WTC11 (cell line): Measurements from ENCODE around the gene MAGI2. TPM values are rescaled to one million over a fixed set of nuclear protein-coding genes. Genes with fewer than 3 reads are reported as not detected.

ENCODE experiments used
- ATAC-seq: fragments of 200-7000 bp; cut with Tn5 transposase; 2 replicates; pipeline ENCODE4 v1.10.0; 2021; ENCODE audit warnings: mild to moderate bottlenecking, moderate library complexity
- CTCF ChIA-PET: fragments of 300-600 bp; sonication (Branson Sonifier 250); formaldehyde crosslinking; loops from one replicate; lab custom pipeline; 2021; ENCODE audit warnings: antibody characterized with exemption; lab: Charles Lee
- POLR2A ChIA-PET: fragments of 350-600 bp; sonication (Branson Sonifier 250); formaldehyde crosslinking; loops from one replicate; lab custom pipeline; 2021; ENCODE audit warnings: antibody characterized with exemption; lab: Charles Lee
- DNase-seq: peaks from one replicate; pipeline ENCODE4 v3.0.0; 2021; ENCODE audit warnings: low spot score
- H3K27ac Mint-ChIP-seq: 2 replicates; pipeline ENCODE4 v1.8.0; 2021; ENCODE audit warnings: mixed read lengths
- H3K27me3 Mint-ChIP-seq: 2 replicates; pipeline ENCODE4 v1.8.0; 2021; ENCODE audit warnings: low read depth, mild to moderate bottlenecking, moderate library complexity, mixed read lengths
- H3K36me3 Mint-ChIP-seq: 2 replicates; pipeline ENCODE4 v1.8.0; 2021; ENCODE audit warnings: mixed read lengths
- H3K4me1 Mint-ChIP-seq: 2 replicates; pipeline ENCODE4 v1.8.0; 2022; ENCODE audit warnings: mixed read lengths
- H3K4me3 Mint-ChIP-seq: 2 replicates; pipeline ENCODE4 v1.8.0; 2021; ENCODE audit warnings: mild to moderate bottlenecking, moderate library complexity, mixed read lengths
- H3K9me3 Mint-ChIP-seq: 2 replicates; pipeline ENCODE4 v1.8.0; 2021; ENCODE audit warnings: mixed read lengths
- EMX1 ChIP-seq: fragments of 250-450 bp; sonication (Bioruptor Pico); IDR thresholded peaks from 2 replicates; pipeline ENCODE4 v1.8.0; 2021; ENCODE audit warnings: mild to moderate bottlenecking
- ESRRA ChIP-seq: sonication (generic); formaldehyde crosslinking; IDR thresholded peaks from 2 replicates; pipeline ENCODE4 v1.8.1; 2022; ENCODE audit warnings: mild to moderate bottlenecking, missing genetic modification reagents, borderline replicate concordance
- GABPB1 ChIP-seq: sonication (generic); formaldehyde crosslinking; IDR thresholded peaks from 2 replicates; pipeline ENCODE4 v1.8.1; 2023; ENCODE audit warnings: mild to moderate bottlenecking, missing genetic modification reagents
- IRF2 ChIP-seq: sonication (generic); formaldehyde crosslinking; IDR thresholded peaks from 2 replicates; pipeline ENCODE4 v1.8.0; 2022; ENCODE audit warnings: low read depth, missing genetic modification reagents, borderline replicate concordance
- JAZF1 ChIP-seq: fragments of 250-450 bp; sonication (Bioruptor Pico); IDR thresholded peaks from 2 replicates; pipeline ENCODE4 v1.9.0; 2021; ENCODE audit warnings: moderate library complexity, mild to moderate bottlenecking, inconsistent platforms
- KAT7 ChIP-seq: sonication (generic); formaldehyde crosslinking; IDR thresholded peaks from 2 replicates; pipeline ENCODE4 v1.8.1; 2023; ENCODE audit warnings: missing genetic modification reagents, mild to moderate bottlenecking, borderline replicate concordance
- NR1H2 ChIP-seq: sonication (generic); formaldehyde crosslinking; IDR thresholded peaks from 2 replicates; pipeline ENCODE4 v1.9.0; 2021; ENCODE audit warnings: mild to moderate bottlenecking, moderate library complexity, missing genetic modification reagents
- SMAD4 ChIP-seq: sonication (generic); formaldehyde crosslinking; IDR thresholded peaks from 2 replicates; pipeline ENCODE4 v1.8.0; 2022; ENCODE audit warnings: mild to moderate bottlenecking, missing genetic modification reagents
- SP1 ChIP-seq: sonication (generic); formaldehyde crosslinking; conservative IDR thresholded peaks from 2 replicates; pipeline ENCODE4 v1.8.1; 2022; ENCODE audit warnings: missing genetic modification reagents
- TCF7 ChIP-seq: sonication (generic); formaldehyde crosslinking; IDR thresholded peaks from 2 replicates; pipeline ENCODE4 v1.8.0; 2022; ENCODE audit warnings: mild to moderate bottlenecking, low read depth, missing genetic modification reagents, moderate library complexity
- ZNF138 ChIP-seq: sonication (generic); formaldehyde crosslinking; conservative IDR thresholded peaks from 2 replicates; pipeline ENCODE4 v1.8.1; 2022; ENCODE audit warnings: mild to moderate bottlenecking, moderate library complexity, missing genetic modification reagents
- ZNF219 ChIP-seq: sonication (generic); formaldehyde crosslinking; IDR thresholded peaks from 2 replicates; pipeline ENCODE4 v1.8.0; 2023; ENCODE audit warnings: missing genetic modification reagents, mild to moderate bottlenecking, borderline replicate concordance
- ZNF263 ChIP-seq: sonication (generic); formaldehyde crosslinking; IDR thresholded peaks from 2 replicates; pipeline ENCODE4 v1.8.1; 2022; ENCODE audit warnings: low read depth, mild to moderate bottlenecking, moderate library complexity, missing genetic modification reagents
- total RNA-seq: library from RNA; stranded (reverse); gene quantifications from 3 replicates; pipeline ENCODE4 v1.2.3, GENCODE V29; 2021
- TF ChIP-seq, protein P1 (sequence below): fragments of 250-450 bp; sonication (Bioruptor Pico); IDR thresholded peaks from 2 replicates; pipeline ENCODE4 v1.9.0; 2021; ENCODE audit warnings: mild to moderate bottlenecking
- TF ChIP-seq, protein P2 (sequence below): fragments of 250-450 bp; sonication (Bioruptor Pico); IDR thresholded peaks from 2 replicates; pipeline ENCODE4 v1.9.0; 2021; ENCODE audit warnings: moderate library complexity, mild to moderate bottlenecking, inconsistent platforms, borderline replicate concordance
- TF ChIP-seq, protein P3 (sequence below): fragments of 250-450 bp; sonication (Bioruptor Pico); IDR thresholded peaks from 2 replicates; pipeline ENCODE4 v2.1.2; 2022; ENCODE audit warnings: mild to moderate bottlenecking, moderate library complexity
- TF ChIP-seq, protein P4 (sequence below): sonication (generic); formaldehyde crosslinking; IDR thresholded peaks from 2 replicates; pipeline ENCODE4 v1.8.1; 2023; ENCODE audit warnings: mild to moderate bottlenecking, missing genetic modification reagents, borderline replicate concordance
- TF ChIP-seq, protein P5 (sequence below): sonication (generic); formaldehyde crosslinking; IDR thresholded peaks from 2 replicates; pipeline ENCODE4 v1.8.0; 2022; ENCODE audit warnings: missing genetic modification reagents
- TF ChIP-seq, protein P6 (sequence below): sonication (generic); formaldehyde crosslinking; IDR thresholded peaks from 2 replicates; pipeline ENCODE4 v1.8.0; 2023; ENCODE audit warnings: missing genetic modification reagents

Gene MAGI2
- total RNA-seq, 1 experiment from 2014 or later = 26.6 TPM

DNA sequence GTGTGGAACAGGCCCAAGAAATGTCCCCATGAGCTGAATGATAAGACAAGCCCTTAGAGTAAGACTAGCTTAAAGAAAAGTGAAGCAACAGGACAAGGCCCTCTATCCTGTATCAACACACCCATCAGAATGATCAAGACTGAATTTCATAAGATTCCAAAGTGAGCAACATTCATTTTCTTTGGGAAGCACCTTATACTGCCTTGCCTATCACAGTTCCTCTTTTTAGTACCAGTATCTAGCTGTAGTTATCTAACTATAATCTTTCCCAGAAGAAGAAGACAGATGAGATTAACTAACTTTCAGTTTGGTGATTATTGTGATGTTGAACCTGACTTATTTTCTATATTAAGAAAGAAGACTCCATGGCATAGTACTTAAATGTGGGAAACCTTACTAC lies 1263.7 kb downstream of the MAGI2 start (continued):
- TF ChIP-seq, protein P1, sequence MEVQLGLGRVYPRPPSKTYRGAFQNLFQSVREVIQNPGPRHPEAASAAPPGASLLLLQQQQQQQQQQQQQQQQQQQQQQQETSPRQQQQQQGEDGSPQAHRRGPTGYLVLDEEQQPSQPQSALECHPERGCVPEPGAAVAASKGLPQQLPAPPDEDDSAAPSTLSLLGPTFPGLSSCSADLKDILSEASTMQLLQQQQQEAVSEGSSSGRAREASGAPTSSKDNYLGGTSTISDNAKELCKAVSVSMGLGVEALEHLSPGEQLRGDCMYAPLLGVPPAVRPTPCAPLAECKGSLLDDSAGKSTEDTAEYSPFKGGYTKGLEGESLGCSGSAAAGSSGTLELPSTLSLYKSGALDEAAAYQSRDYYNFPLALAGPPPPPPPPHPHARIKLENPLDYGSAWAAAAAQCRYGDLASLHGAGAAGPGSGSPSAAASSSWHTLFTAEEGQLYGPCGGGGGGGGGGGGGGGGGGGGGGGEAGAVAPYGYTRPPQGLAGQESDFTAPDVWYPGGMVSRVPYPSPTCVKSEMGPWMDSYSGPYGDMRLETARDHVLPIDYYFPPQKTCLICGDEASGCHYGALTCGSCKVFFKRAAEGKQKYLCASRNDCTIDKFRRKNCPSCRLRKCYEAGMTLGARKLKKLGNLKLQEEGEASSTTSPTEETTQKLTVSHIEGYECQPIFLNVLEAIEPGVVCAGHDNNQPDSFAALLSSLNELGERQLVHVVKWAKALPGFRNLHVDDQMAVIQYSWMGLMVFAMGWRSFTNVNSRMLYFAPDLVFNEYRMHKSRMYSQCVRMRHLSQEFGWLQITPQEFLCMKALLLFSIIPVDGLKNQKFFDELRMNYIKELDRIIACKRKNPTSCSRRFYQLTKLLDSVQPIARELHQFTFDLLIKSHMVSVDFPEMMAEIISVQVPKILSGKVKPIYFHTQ (CRISPR knock-in tag) = no peak
- TF ChIP-seq GABPB1 (no peak), EMX1 (CRISPR knock-in tag) (no peak)

DNA sequence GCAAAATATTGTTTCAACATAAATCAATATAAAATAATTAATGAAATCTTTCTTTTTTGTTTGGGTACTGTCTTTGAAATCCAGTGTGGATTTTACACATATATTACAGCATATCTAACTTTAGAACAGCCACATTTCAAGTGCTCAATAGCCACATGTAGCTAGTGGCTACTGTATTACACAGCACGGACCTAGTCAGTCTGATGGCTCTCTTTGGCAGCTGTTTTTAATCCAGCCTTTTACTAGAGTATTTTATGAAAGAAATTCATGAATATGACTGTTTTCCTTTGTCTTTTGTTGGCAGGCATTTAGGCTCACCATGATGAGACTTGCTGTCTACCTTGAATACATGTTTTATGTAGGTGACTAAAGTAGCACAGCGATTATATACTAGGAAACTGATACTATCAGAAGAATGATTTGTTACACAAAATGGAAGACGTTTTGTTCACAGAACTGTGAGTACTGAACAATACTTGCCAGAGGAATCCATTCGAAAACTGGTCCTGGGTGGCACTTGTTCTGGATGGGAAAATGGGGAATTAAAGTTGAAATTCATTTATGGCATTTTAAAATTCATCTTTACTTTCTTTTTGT lies 1268.2 kb downstream of the MAGI2 start:
- no peaks in the 10 kb centered on the region for H3K36me3 Mint-ChIP-seq
- CTCF ChIA-PET = interaction anchor here (1.6 kb wide), 1 partner anchor 51 kb away, joined by 7 read pairs; no protein-coding TSS in a partner anchor
- peaks cover 6% of the 10 kb centered on the region for H3K4me1 Mint-ChIP-seq
- H3K27me3 Mint-ChIP-seq = no peaks in the 10 kb centered on the region
- TF ChIP-seq IRF2 (CRISPR knock-in tag) (no peak), ESRRA (CRISPR knock-in tag) (no peak), JAZF1 (CRISPR knock-in tag) (no peak), KAT7 (CRISPR knock-in tag) (no peak), SP1 (CRISPR knock-in tag) (no peak), SMAD4 (no peak), NR1H2 (no peak), TCF7 (CRISPR knock-in tag) (no peak)
- TF ChIP-seq, protein P2, sequence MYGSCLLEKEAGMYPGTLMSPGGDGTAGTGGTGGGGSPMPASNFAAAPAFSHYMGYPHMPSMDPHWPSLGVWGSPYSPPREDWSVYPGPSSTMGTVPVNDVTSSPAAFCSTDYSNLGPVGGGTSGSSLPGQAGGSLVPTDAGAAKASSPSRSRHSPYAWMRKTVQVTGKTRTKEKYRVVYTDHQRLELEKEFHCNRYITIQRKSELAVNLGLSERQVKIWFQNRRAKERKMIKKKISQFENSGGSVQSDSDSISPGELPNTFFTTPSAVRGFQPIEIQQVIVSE (CRISPR knock-in tag) = no peak
- H3K27ac Mint-ChIP-seq = no peak overlapping the region
- DNase-seq = no peak
- no peak for ATAC-seq
- POLR2A ChIA-PET = no interaction called here
- H3K4me3 Mint-ChIP-seq = no peak overlapping the region
- no peaks in the 10 kb centered on the region for H3K9me3 Mint-ChIP-seq

DNA sequence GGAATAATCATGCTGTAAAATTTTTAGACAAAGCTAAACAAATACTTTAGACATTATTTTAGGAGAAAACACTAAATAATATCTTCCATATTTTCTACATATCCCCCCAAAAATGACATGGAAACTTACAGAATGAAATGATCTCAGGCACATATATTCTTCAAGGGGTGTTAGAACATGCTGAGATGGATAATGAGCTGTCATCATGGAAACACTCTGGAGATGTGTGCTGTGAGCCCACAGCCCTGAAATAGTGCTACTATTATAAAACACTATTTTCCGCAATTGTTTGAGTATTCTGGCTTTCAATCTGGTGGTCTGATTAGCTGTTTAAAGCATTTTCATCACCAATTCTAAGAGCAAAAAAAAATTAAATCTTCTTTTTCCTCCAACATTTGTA lies 1269.2 kb downstream of the MAGI2 start:
- Mint-ChIP-seq H3K27me3 (no peaks in the 10 kb centered on the region), H3K36me3 (no peaks in the 10 kb centered on the region), H3K27ac (no peak overlapping the region), H3K4me3 (no peak overlapping the region), H3K4me1 (peaks cover 6% of the 10 kb centered on the region), H3K9me3 (no peaks in the 10 kb centered on the region)
- DNase-seq = no peak
- ATAC-seq = no peak
- ChIA-PET POLR2A (interaction anchor here (0.7 kb wide), 1 partner anchor 15 kb away, joined by 3 read pairs; no protein-coding TSS in a partner anchor), CTCF (interaction anchor here (1.6 kb wide), 1 partner anchor 50 kb away, joined by 7 read pairs; no protein-coding TSS in a partner anchor)
- TF ChIP-seq ZNF138 = no peak
- TF ChIP-seq, protein P3, sequence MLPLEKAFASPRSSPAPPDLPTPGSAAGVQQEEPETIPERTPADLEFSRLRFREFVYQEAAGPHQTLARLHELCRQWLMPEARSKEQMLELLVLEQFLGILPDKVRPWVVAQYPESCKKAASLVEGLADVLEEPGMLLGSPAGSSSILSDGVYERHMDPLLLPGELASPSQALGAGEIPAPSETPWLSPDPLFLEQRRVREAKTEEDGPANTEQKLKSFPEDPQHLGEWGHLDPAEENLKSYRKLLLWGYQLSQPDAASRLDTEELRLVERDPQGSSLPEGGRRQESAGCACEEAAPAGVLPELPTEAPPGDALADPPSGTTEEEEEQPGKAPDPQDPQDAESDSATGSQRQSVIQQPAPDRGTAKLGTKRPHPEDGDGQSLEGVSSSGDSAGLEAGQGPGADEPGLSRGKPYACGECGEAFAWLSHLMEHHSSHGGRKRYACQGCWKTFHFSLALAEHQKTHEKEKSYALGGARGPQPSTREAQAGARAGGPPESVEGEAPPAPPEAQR (CRISPR knock-in tag) = no peak
- TF ChIP-seq ZNF263 (CRISPR knock-in tag) = no peak
- TF ChIP-seq, protein P4, sequence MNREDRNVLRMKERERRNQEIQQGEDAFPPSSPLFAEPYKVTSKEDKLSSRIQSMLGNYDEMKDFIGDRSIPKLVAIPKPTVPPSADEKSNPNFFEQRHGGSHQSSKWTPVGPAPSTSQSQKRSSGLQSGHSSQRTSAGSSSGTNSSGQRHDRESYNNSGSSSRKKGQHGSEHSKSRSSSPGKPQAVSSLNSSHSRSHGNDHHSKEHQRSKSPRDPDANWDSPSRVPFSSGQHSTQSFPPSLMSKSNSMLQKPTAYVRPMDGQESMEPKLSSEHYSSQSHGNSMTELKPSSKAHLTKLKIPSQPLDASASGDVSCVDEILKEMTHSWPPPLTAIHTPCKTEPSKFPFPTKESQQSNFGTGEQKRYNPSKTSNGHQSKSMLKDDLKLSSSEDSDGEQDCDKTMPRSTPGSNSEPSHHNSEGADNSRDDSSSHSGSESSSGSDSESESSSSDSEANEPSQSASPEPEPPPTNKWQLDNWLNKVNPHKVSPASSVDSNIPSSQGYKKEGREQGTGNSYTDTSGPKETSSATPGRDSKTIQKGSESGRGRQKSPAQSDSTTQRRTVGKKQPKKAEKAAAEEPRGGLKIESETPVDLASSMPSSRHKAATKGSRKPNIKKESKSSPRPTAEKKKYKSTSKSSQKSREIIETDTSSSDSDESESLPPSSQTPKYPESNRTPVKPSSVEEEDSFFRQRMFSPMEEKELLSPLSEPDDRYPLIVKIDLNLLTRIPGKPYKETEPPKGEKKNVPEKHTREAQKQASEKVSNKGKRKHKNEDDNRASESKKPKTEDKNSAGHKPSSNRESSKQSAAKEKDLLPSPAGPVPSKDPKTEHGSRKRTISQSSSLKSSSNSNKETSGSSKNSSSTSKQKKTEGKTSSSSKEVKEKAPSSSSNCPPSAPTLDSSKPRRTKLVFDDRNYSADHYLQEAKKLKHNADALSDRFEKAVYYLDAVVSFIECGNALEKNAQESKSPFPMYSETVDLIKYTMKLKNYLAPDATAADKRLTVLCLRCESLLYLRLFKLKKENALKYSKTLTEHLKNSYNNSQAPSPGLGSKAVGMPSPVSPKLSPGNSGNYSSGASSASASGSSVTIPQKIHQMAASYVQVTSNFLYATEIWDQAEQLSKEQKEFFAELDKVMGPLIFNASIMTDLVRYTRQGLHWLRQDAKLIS (CRISPR knock-in tag) = no peak
- TF ChIP-seq ZNF219 (CRISPR knock-in tag) = no peak
- TF ChIP-seq JAZF1 (CRISPR knock-in tag) = no peak
- TF ChIP-seq, protein P5, sequence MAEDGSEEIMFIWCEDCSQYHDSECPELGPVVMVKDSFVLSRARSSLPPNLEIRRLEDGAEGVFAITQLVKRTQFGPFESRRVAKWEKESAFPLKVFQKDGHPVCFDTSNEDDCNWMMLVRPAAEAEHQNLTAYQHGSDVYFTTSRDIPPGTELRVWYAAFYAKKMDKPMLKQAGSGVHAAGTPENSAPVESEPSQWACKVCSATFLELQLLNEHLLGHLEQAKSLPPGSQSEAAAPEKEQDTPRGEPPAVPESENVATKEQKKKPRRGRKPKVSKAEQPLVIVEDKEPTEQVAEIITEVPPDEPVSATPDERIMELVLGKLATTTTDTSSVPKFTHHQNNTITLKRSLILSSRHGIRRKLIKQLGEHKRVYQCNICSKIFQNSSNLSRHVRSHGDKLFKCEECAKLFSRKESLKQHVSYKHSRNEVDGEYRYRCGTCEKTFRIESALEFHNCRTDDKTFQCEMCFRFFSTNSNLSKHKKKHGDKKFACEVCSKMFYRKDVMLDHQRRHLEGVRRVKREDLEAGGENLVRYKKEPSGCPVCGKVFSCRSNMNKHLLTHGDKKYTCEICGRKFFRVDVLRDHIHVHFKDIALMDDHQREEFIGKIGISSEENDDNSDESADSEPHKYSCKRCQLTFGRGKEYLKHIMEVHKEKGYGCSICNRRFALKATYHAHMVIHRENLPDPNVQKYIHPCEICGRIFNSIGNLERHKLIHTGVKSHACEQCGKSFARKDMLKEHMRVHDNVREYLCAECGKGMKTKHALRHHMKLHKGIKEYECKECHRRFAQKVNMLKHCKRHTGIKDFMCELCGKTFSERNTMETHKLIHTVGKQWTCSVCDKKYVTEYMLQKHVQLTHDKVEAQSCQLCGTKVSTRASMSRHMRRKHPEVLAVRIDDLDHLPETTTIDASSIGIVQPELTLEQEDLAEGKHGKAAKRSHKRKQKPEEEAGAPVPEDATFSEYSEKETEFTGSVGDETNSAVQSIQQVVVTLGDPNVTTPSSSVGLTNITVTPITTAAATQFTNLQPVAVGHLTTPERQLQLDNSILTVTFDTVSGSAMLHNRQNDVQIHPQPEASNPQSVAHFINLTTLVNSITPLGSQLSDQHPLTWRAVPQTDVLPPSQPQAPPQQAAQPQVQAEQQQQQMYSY = no peak
- TF ChIP-seq, protein P6, sequence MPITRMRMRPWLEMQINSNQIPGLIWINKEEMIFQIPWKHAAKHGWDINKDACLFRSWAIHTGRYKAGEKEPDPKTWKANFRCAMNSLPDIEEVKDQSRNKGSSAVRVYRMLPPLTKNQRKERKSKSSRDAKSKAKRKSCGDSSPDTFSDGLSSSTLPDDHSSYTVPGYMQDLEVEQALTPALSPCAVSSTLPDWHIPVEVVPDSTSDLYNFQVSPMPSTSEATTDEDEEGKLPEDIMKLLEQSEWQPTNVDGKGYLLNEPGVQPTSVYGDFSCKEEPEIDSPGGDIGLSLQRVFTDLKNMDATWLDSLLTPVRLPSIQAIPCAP (CRISPR knock-in tag) = no peak
